Parietal lobe (tissue), 1 donor: ENCODE results near the gene IL6. TPM values are rescaled to one million over a fixed set of nuclear protein-coding genes. Genes with fewer than 3 reads are reported as not detected.

Experiments used
- total RNA-seq: library from RNA; depleted of rRNA; stranded (reverse); fragments of >200 nt; gene quantifications from one replicate; pipeline ENCODE4 v1.2.3, GENCODE V29; 2014

The IL6 gene
- total RNA-seq, result not detected

DNA sequence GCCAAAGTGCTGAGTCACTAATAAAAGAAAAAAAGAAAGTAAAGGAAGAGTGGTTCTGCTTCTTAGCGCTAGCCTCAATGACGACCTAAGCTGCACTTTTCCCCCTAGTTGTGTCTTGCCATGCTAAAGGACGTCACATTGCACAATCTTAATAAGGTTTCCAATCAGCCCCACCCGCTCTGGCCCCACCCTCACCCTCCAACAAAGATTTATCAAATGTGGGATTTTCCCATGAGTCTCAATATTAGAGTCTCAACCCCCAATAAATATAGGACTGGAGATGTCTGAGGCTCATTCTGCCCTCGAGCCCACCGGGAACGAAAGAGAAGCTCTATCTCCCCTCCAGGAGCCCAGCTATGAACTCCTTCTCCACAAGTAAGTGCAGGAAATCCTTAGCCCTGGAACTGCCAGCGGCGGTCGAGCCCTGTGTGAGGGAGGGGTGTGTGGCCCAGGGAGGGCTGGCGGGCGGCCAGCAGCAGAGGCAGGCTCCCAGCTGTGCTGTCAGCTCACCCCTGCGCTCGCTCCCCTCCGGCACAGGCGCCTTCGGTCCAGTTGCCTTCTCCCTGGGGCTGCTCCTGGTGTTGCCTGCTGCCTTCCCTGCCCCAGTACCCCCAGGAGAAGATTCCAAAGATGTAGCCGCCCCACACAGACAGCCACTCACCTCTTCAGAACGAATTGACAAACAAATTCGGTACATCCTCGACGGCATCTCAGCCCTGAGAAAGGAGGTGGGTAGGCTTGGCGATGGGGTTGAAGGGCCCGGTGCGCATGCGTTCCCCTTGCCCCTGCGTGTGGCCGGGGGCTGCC, at the start of gene IL6:
TSS of gene IL6 (plus strand) at position 294 of the 807 bp plus-strand sequence. CDS start at position 357, 63 bp downstream.

Other genes starting within 250 kb of the IL6 start
- 1.9 TPM for gene STEAP1B, start 227.0 kb upstream of the IL6 start, total RNA-seq
- 147 TPM for gene TOMM7, start 95.6 kb downstream of the IL6 start, total RNA-seq